Retinal pigment epithelial cell (primary cell): ENCODE measurements around the gene PTPRN2.
"Not testable (repeated sequence)": the region's sequence is repeated elsewhere in the genome, so short reads cannot be mapped to it uniquely, and the experiment has no call there.

Experiments
- DNase-seq: peaks from one replicate; pipeline ENCODE4 v3.0.0-alpha.2; 2010; ENCODE audit warnings: low read depth
- H3K4me3 ChIP-seq: 2 replicates; pipeline ENCODE4 v1.5.1; 2011; ENCODE audit warnings: mild to moderate bottlenecking, low read length, control low read depth, moderate library complexity
- TF ChIP-seq, protein P1 (sequence below): conservative IDR thresholded peaks from 2 replicates; pipeline ENCODE4 v1.5.1; 2011; ENCODE audit warnings: low read depth, low read length, control low read depth, inconsistent platforms

PTPRN2 gene

DNA sequence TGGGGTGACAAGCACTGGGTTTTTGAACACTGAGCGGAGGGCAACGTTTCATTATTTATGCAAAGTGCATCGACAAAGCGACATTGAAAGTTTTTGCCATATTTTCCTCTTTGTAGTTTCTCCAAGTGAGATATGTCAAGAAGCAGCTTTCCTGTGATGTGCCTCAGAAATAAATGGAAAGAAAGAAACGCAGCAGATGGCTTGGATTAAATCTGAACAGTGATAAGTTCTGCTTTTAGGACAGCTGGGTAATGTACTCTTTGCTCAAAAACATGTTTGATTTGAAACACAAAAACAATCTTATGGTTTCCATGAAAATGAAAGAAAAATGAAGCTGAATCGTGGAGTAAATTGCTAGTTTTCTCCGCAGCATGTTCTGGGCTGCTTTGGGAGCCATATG, 166.3 kb downstream of the PTPRN2 start:
- H3K4me3 ChIP-seq, result no peak overlapping the region
- TF ChIP-seq, protein P1, sequence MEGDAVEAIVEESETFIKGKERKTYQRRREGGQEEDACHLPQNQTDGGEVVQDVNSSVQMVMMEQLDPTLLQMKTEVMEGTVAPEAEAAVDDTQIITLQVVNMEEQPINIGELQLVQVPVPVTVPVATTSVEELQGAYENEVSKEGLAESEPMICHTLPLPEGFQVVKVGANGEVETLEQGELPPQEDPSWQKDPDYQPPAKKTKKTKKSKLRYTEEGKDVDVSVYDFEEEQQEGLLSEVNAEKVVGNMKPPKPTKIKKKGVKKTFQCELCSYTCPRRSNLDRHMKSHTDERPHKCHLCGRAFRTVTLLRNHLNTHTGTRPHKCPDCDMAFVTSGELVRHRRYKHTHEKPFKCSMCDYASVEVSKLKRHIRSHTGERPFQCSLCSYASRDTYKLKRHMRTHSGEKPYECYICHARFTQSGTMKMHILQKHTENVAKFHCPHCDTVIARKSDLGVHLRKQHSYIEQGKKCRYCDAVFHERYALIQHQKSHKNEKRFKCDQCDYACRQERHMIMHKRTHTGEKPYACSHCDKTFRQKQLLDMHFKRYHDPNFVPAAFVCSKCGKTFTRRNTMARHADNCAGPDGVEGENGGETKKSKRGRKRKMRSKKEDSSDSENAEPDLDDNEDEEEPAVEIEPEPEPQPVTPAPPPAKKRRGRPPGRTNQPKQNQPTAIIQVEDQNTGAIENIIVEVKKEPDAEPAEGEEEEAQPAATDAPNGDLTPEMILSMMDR, result no peak
- no peak for DNase-seq

- DNase-seq, result no peak
- TF ChIP-seq, protein P1, result no peak
- no peak overlapping the region for H3K4me3 ChIP-seq
Measured at GRCh38 chr7:158420591-158421340, 166.9 kb downstream of the PTPRN2 start.

GRCh38 chr7:158419238-158419785, 168.3 kb downstream of the PTPRN2 start:
- TF ChIP-seq, protein P1, result no peak
- H3K4me3 ChIP-seq, result no peak overlapping the region
- no peak for DNase-seq

- H3K4me3 ChIP-seq, DNase-seq: not testable (repeated sequence)
Measured at GRCh38 chr7:158418395-158418794, 169.2 kb downstream of the PTPRN2 start.

GRCh38 chr7:158416283-158416933, 171.2 kb downstream of the PTPRN2 start:
- DNase-seq, result no peak
- H3K4me3 ChIP-seq, result no peak overlapping the region
- TF ChIP-seq, protein P1, result no peak

DNA sequence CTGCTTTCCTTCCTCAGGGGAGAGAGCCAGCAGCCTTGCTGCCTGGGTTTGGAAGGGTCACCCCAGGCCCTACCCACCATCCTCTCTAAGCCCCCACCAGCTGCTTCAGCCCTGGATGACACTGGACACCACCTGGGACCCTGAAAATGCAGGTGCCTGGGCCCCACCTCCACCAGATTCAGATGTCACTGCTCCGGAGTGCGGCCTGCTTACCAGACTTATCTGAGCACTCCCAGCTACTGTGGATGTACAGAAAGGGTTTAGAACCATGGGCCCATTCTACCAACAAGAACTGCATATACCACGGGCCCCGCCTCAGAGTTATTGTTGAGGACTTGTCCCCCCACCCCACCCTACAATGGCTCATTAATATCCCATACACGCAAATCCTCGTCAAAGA, 172.3 kb downstream of the PTPRN2 start:
- DNase-seq, result no peak
- no peak overlapping the region for H3K4me3 ChIP-seq
- TF ChIP-seq, protein P1, result no peak

DNA sequence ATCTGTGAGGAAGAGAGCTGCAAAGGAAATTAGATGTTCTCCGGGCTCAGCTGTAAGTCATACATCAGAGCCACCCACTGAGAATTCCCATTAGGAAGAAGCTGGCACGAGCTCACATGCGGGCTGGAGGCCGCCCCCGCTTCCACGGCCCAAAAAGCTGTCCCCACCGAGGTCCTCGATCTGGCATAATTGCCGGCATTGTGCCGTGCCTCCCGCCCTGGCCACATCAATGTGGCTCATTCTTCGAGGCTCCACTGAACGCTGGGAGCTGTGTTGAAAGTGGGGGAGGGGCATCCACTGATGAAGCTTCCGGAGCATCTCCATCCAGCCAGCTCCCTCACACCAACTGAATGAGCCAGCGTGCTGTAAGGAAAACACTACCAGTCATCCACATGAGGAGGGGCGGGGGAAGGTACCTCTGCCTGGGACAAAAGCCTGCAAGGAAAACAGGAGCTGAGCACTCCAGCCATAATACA, 173.1 kb downstream of the PTPRN2 start:
- no peak for DNase-seq
- TF ChIP-seq, protein P1, result no peak
- H3K4me3 ChIP-seq, result no peak overlapping the region
